Activated naive CD4-positive, alpha-beta T cell treated with anti-CD3 and anti-CD28 coated beads for 36 hours (primary cell): ENCODE results near the gene MED14. TPM values are rescaled to one million over a fixed set of nuclear protein-coding genes. Genes with fewer than 3 reads are reported as not detected.

Source experiments
- CTCF ChIA-PET: fragments of 350-600 bp; sonication (Branson Sonifier 250); formaldehyde crosslinking; loops from one replicate; lab custom pipeline; 2021; ENCODE audit warnings: antibody characterized with exemption; lab: Charles Lee
- DNase-seq: peaks from one replicate; pipeline ENCODE4 v3.0.0-alpha.2; 2020
- H3K27ac Mint-ChIP-seq: one replicate; pipeline ENCODE4 v1.8.0; 2021; ENCODE audit warnings: mild to moderate bottlenecking, mixed read lengths
- H3K27me3 Mint-ChIP-seq: one replicate; pipeline ENCODE4 v1.8.0; 2021; ENCODE audit warnings: low read depth, mixed read lengths
- H3K36me3 Mint-ChIP-seq: one replicate; pipeline ENCODE4 v1.8.0; 2021; ENCODE audit warnings: low read depth, mixed read lengths
- H3K4me1 Mint-ChIP-seq: one replicate; pipeline ENCODE4 v1.8.0; 2021; ENCODE audit warnings: low read depth, mixed read lengths
- H3K4me3 Mint-ChIP-seq: one replicate; pipeline ENCODE4 v1.8.0; 2021; ENCODE audit warnings: mild to moderate bottlenecking, moderate library complexity, mixed read lengths
- H3K9me3 Mint-ChIP-seq: one replicate; pipeline ENCODE4 v1.8.0; 2021; ENCODE audit warnings: mixed read lengths
- intact Hi-C: fragments of 100-400 bp; cut with micrococcal nuclease; formaldehyde crosslinking; loops from one replicate; pipeline ENCODE4 v1.15.1; 2023
- total RNA-seq, 2 experiments: library from RNA; stranded (reverse); gene quantifications; one replicate each; pipeline ENCODE4 v1.2.3, GENCODE V29; 2021

The MED14 gene
- total RNA-seq, 2 experiments from 2014 or later: 47.3 to 50.8 TPM

DNA sequence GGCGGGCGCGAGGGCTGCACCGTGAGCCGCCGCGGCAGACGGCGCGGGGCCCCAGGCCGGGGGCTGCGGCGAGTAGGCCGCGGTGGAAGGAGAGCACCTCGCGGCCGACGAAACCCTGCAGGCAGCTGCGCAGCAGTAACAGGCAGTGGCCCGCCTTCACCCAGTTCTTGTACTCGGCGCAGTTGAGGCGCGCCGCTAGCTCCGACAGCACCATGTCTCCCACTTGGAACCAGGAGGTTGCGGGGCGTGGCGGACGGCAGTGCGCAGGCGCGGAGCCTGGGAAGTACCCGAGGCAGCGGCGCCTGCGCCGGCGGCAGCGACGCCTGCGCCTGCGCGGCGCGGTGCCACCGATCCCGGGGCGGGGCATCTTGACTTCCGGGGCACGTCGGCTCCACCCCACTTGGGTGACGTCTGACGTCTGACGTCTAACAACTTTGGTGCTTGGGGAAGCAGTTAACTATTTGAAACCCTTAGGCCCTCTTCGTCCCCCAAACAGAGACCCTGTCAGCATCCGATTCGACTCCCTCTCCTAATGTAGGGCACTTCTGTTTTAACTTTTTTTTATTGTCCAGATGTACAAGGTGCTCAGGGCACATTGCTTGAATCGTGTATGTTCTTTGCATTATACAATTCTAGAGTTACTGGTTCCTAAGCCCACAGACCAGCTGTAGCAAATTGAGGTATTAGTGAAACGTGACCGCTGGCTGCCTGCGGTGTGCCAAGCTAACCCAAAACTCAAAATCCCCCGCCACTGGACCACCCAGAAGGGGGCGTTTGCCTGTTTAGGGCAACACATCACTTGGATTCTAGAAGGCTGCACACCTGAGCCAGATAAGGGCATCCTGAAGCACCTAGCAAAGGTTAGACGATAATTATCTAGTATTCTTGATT is 87.8 kb downstream of the MED14 start, which contains the start of gene CXorf38:
TSS of gene CXorf38 (minus strand) at position 255 of the 891 bp plus-strand sequence. CDS start at position 214, 41 bp downstream.
- CTCF ChIA-PET: interaction anchor here (1.7 to 3.3 kb wide), 2 partner anchors 103 to 146 kb away, joined by 14 to 16 read pairs; no protein-coding TSS in a partner anchor
- Mint-ChIP-seq H3K4me3 (peak within 1 kb of the TSS; percentile 84), H3K27ac (peak within 1 kb of the TSS; percentile 91), H3K27me3 (no peaks in the 10 kb centered on the region), H3K4me1 (peaks cover 25% of the 10 kb centered on the region), H3K9me3 (no peaks in the 10 kb centered on the region), H3K36me3 (peaks cover 10% of the 10 kb centered on the region)
- DNase-seq: peak; percentile 94
- intact Hi-C loops: loop anchor here (1.0 to 5.0 kb wide), 5 partner anchors 67 to 685 kb away; partner anchors contain the start of genes ATP6AP2, DDX3X and MED14

DNA sequence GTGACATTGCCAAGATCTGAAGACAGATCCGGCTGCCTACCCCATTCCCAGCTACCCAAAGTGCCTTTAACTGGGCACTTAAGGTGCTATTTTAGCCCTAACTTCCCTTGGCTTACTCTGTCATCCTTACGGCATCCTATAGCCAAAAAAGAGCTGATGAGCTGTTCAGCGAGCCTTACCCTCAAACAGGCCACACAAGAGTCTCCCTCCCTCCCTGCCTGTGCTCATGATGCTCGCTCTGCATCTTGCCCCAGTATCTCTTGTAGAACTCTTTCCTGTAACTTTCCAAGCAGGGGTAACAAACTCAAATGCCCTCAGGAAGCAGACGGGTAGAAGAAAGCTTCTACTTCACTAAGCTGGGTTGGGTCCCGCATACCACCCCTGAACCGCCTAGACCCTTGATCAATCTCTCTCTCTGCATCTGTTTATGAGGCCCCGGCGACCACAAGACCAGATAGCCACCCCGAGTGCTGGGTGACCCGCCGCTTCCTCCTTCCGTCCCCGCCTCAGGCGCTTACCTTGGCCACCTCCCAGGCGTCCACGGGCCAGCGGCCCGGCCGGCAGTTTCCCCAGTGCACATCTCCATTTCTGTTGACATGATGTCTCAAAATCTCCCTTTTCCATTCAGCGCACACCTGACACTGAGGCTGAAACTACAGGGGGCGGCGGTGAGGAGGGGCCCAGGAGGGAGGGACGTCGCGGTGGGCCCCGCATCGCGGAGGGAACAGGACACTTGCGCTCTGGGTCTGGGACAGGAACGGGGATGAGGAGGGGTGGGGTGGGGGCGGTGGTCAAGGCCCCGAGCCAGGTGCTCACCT is 88.6 kb downstream of the MED14 start:
- peak; percentile 31 for DNase-seq
- CTCF ChIA-PET: interaction anchor here (1.0 to 3.3 kb wide), 2 partner anchors 102 to 147 kb away, joined by 4 to 14 read pairs; no protein-coding TSS in a partner anchor
- H3K9me3 Mint-ChIP-seq: no peaks in the 10 kb centered on the region
- no peaks in the 10 kb centered on the region for H3K27me3 Mint-ChIP-seq
- H3K4me1 Mint-ChIP-seq: peaks cover 30% of the 10 kb centered on the region
- H3K4me3 Mint-ChIP-seq: peak overlapping the region; percentile 84
- intact Hi-C loops: loop anchor here (1.0 to 5.0 kb wide), 6 partner anchors 66 to 686 kb away; partner anchors contain the start of genes ATP6AP2, DDX3X and MED14
- H3K36me3 Mint-ChIP-seq: peaks cover 16% of the 10 kb centered on the region
- H3K27ac Mint-ChIP-seq: peak overlapping the region; percentile 91

DNA sequence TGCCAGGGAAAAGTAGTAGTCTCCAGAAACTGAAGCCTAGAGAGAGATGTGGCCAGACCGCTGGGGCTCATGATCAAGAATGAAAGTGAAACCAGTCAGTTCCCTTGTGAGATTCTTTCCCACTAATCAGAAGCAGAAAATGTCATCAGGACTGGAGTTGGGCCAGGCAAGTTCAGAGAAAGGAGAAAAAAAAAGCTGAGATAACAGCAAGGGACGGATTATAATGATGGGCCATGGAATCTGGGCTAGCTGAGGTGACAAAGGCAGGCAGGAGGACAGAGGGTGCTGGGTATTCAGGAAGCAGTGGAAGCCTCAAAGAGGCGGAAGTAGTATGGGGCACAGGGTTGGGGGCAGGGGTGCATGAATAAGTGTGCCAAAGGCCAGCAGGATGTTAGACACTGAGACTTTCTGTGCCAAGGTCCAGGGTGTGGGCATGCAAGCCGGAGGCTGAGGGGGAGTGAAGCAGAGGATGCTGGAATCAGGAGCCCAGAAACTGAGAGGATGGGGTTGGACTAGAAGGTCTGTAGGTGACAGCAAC is 90.5 kb downstream of the MED14 start:
- Mint-ChIP-seq H3K9me3 (no peaks in the 10 kb centered on the region), H3K4me1 (peaks cover 33% of the 10 kb centered on the region), H3K27me3 (no peaks in the 10 kb centered on the region), H3K36me3 (peaks cover 16% of the 10 kb centered on the region), H3K27ac (peak overlapping the region; percentile 92), H3K4me3 (peak overlapping the region; percentile 77)
- CTCF ChIA-PET: interaction anchor here (1.6 kb wide), 1 partner anchor 106 kb away, joined by 5 read pairs; no protein-coding TSS in a partner anchor
- intact Hi-C loops: loop anchor here (5.0 kb wide), 1 partner anchor 687 kb away; the partner anchor contains the start of gene DDX3X
- DNase-seq: peak; percentile 55

DNA sequence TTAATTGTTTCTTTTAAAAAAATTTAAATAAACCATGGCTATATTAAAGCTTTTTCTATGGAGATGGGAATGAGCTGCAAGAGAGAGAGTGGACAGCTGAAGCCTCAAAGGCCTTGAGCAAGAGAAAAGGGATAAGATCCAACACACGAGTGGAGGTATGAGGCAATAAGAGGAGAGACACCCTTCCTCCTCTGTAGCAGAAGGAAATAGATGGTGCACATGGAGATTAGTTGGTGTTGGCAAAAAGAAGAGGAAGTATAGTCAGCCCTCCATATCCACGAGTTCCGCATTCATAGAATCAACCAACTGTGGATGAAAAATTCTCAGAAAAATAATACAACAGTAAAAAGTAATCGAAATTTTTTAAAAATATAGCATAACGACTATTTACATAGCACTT is 91.2 kb downstream of the MED14 start:
- Mint-ChIP-seq H3K36me3 (peaks cover 16% of the 10 kb centered on the region), H3K27me3 (no peaks in the 10 kb centered on the region), H3K9me3 (no peaks in the 10 kb centered on the region), H3K4me3 (peak overlapping the region; percentile 52), H3K4me1 (peaks cover 33% of the 10 kb centered on the region), H3K27ac (no peak overlapping the region)
- no peak for DNase-seq
- intact Hi-C loops: no loop called here
- CTCF ChIA-PET: interaction anchor here (1.6 kb wide), 1 partner anchor 105 kb away, joined by 5 read pairs; no protein-coding TSS in a partner anchor

DNA sequence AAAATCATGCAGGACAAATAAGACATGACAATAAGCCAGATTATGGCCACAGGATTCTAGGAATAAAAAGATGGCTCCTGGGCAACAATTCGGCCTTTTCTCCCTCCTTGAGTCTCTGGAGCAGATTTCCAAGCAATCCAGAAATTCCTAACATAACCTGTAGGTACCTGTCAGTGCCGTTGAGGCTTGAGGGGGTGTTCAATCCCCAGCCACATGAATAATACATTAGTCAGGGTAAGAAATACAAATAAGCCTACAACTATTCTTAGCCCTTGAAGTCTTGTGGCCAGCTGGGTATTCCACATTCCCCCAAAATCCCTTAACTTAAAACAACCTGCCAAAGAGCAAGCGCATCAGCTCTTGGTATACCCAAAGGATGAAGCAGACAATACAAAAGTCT is 97.7 kb downstream of the MED14 start:
- no peak for DNase-seq
- Mint-ChIP-seq H3K36me3 (peaks cover 29% of the 10 kb centered on the region), H3K27ac (no peak overlapping the region), H3K4me1 (peaks cover 25% of the 10 kb centered on the region), H3K27me3 (no peaks in the 10 kb centered on the region), H3K4me3 (no peak overlapping the region), H3K9me3 (no peaks in the 10 kb centered on the region)
- CTCF ChIA-PET: no interaction called here
- intact Hi-C loops: no loop called here

DNA sequence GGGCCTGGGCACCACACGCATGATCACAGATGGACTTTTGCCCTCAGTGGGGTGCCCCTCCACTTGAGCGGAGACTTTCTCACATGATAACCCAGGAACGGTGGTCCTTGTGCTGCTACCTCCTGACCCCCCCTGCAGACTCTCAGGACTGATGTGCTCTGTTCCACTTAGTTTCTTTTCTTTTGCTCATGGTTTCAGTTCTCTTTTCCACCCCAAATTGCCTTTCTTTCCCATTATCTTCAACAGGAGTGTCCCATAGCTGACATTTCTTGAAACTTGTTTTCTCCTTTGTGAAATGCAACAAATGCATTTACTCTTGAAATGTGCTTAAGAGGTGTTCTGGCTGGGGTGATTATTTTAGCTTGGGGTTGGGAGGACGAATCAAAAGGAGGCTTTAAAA is 103.1 kb downstream of the MED14 start:
- Mint-ChIP-seq H3K4me1 (peaks cover 15% of the 10 kb centered on the region), H3K27me3 (no peaks in the 10 kb centered on the region), H3K9me3 (no peaks in the 10 kb centered on the region), H3K36me3 (peaks cover 21% of the 10 kb centered on the region), H3K27ac (no peak overlapping the region), H3K4me3 (no peak overlapping the region)
- DNase-seq: no peak
- CTCF ChIA-PET: interaction anchor here (1.6 kb wide), 1 partner anchor 88 kb away, joined by 5 read pairs; no protein-coding TSS in a partner anchor
- intact Hi-C loops: no loop called here

DNA sequence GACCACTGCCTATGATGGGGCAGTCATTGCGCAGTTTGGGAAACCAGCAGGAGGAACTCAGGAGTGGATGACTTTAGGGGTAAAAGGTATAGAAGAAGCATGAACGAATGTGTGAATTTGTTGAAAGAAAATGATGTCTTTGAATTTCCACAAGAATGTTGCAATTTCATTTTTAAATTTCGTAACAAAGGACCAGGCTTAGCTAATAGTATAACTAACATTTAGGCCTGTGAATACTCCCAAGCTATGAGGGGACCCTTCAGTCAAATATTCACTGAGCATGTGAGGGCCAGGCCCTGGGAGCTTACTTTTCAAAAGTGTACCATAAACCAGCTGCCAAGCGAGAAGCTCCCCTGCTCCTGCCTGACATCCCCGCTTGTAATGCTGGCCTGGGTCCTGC is 106.8 kb downstream of the MED14 start:
- CTCF ChIA-PET: no interaction called here
- Mint-ChIP-seq H3K27me3 (no peaks in the 10 kb centered on the region), H3K4me1 (peaks cover 8% of the 10 kb centered on the region), H3K36me3 (peaks cover 7% of the 10 kb centered on the region), H3K27ac (no peak overlapping the region), H3K9me3 (no peaks in the 10 kb centered on the region), H3K4me3 (no peak overlapping the region)
- no peak for DNase-seq
- intact Hi-C loops: no loop called here

DNA sequence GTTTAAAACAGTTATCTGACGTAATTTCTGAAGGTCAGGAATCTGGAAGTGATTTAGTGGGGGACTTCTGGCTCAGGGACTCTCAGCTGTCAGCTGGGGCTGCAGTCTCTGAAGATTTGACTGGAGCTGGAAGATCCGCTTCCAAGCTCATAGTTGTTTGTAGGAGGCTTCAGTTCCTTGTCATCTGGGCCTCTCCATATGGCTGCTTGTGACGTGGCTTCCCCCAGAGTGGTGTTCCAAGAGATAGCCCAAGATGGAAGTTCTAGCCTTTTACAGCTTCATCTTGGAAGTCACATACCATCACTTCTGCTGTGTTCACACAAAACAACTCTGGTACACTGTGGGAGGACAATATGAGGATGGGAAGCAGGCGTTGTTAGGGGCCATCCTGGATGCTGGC is 110.0 kb downstream of the MED14 start:
- no peaks in the 10 kb centered on the region for H3K36me3 Mint-ChIP-seq

DNA sequence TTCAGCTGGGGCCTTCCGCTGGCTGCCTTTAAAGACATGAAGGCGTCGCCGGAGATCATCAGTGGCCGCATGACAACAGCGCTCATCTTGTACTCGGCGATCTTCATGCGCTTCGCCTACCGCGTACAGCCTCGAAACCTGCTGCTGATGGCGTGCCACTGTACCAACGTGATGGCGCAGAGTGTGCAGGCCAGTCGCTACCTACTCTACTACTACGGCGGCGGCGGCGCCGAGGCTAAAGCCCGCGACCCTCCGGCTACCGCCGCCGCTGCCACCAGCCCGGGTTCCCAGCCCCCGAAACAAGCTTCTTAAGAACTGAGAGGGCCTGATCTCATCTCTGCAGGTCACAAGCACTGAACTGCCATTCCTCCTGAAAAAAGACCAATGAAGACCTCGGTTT is 111.7 kb downstream of the MED14 start:
- CTCF ChIA-PET: no interaction called here
- no peaks in the 10 kb centered on the region for H3K27me3 Mint-ChIP-seq
- no peaks in the 10 kb centered on the region for H3K4me1 Mint-ChIP-seq
- DNase-seq: no peak
- no peak overlapping the region for H3K4me3 Mint-ChIP-seq
- no peak overlapping the region for H3K27ac Mint-ChIP-seq
- H3K36me3 Mint-ChIP-seq: no peaks in the 10 kb centered on the region
- intact Hi-C loops: no loop called here
- H3K9me3 Mint-ChIP-seq: no peaks in the 10 kb centered on the region

More for the DNA sequence above, 110.0 kb downstream of the MED14 start:
- CTCF ChIA-PET: no interaction called here
- H3K27me3 Mint-ChIP-seq: no peaks in the 10 kb centered on the region
- intact Hi-C loops: no loop called here
- no peak for DNase-seq
- no peak overlapping the region for H3K4me3 Mint-ChIP-seq
- no peaks in the 10 kb centered on the region for H3K4me1 Mint-ChIP-seq
- no peaks in the 10 kb centered on the region for H3K9me3 Mint-ChIP-seq
- H3K27ac Mint-ChIP-seq: no peak overlapping the region

DNA sequence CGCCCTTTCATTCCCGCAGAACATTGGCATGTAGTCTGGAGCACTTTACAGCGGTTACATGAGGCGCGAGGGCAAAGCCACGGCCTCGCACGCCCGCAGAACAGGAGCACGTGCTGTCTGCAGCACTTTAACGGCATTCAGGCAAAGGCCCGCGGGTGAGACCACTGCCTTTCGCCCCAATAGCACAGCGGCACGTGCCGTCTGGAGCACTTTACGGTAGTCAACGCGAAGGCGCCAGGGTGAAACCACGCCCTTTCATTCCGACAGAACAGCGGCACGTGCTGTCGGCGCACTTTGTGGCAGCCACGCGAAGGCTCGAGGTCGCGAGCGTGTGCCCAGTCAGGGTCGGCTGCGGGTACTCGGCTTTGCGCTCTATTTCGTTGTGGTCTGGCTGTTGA is 112.2 kb downstream of the MED14 start, which contains the start of gene MPC1L:
TSS of gene MPC1L (plus strand) at position 290 of the 398 bp plus-strand sequence. CDS start 138 bp downstream, outside the sequence.
- no peak within 1 kb of the TSS for H3K27ac Mint-ChIP-seq
- no peak within 1 kb of the TSS for H3K4me3 Mint-ChIP-seq
- no peak for DNase-seq
- no peaks in the 10 kb centered on the region for H3K4me1 Mint-ChIP-seq
- no peaks in the 10 kb centered on the region for H3K36me3 Mint-ChIP-seq
- H3K9me3 Mint-ChIP-seq: no peaks in the 10 kb centered on the region
- CTCF ChIA-PET: no interaction called here
- intact Hi-C loops: no loop called here
- no peaks in the 10 kb centered on the region for H3K27me3 Mint-ChIP-seq

DNA sequence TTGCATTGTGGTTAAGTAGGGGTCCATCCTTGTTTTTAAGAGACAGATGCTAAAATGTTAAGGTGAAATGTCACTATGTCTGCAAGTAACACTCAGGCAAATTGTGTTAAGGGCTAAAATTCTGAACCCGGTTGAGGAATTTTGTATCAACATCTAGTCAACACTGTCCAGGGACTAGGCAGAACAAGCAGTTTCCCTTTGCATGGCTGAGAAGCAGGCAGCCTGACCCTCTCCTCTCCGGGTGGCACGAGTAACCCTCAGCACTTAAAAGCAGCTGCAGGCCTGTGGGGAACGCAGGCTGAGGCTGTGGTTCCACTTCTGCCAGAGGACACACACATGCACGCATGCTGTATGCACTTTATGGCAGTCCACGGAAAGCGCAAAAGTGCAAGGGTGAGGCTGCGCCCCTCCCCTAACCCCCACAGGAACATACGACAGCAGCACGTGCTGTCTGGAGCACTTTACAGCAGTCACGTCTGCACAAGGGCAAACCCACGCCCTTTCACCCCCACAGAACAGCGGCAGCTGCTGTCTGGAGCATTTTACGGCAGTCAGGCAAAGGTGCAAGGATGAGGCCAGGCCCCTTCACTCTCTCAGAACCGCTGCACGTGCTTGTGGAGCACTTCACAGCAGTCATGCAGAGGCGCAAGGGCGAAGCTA is 112.7 kb downstream of the MED14 start:
- Mint-ChIP-seq H3K27ac (no peak overlapping the region), H3K36me3 (no peaks in the 10 kb centered on the region), H3K9me3 (no peaks in the 10 kb centered on the region), H3K27me3 (no peaks in the 10 kb centered on the region), H3K4me1 (no peaks in the 10 kb centered on the region), H3K4me3 (no peak overlapping the region)
- no peak for DNase-seq
- intact Hi-C loops: no loop called here
- CTCF ChIA-PET: no interaction called here
